Naive thymus-derived CD4-positive, alpha-beta T cell (primary cell): ENCODE results near the gene OSTF1. TPM values are rescaled to one million over a fixed set of nuclear protein-coding genes. Genes with fewer than 3 reads are reported as not detected.

Experiments
- ATAC-seq: fragments of 150-1000 bp; cut with Tn5 transposase; 2 replicates; pipeline ENCODE4 v1.10.0; 2021; ENCODE audit warnings: mild to moderate bottlenecking, moderate library complexity
- CTCF ChIA-PET: fragments of 350-600 bp; sonication (Branson Sonifier 250); formaldehyde crosslinking; loops from one replicate; lab custom pipeline; 2021; ENCODE audit warnings: antibody characterized with exemption; lab: Charles Lee
- POLR2A ChIA-PET: fragments of 350-600 bp; sonication (Branson Sonifier 250); formaldehyde crosslinking; loops from one replicate; lab custom pipeline; 2021; ENCODE audit warnings: antibody characterized with exemption, inconsistent platforms; lab: Charles Lee
- DNase-seq, 9 donors: peaks; one replicate each; pipeline versions ENCODE4 v3.0.0 to v3.0.0-alpha.2; 2020 to 2022; ENCODE audit warnings: mixed read lengths in 1 of 9
- H3K27ac ChIP-seq: one replicate; pipeline ENCODE4 v1.7.0; 2013; ENCODE audit warnings: mild to moderate bottlenecking, low read depth, low read length, moderate library complexity
- H3K27me3 ChIP-seq, 2 donors: one replicate each; pipeline ENCODE4 v1.7.0; 2013; ENCODE audit warnings: low read length in 2 of 2, mild to moderate bottlenecking in 2 of 2, moderate library complexity in 2 of 2; ENCODE audit not compliant: control insufficient read depth in 2 of 2, insufficient read depth in 2 of 2
- H3K36me3 ChIP-seq, 3 experiments: 1 replicate in 2 of 3; 2 replicates in 1 of 3; pipeline ENCODE4 v1.7.0; 2013; ENCODE audit warnings: low read length in 3 of 3, mild to moderate bottlenecking in 3 of 3, moderate library complexity in 1 of 3; ENCODE audit not compliant: insufficient read depth in 3 of 3, control insufficient read depth in 2 of 3
- H3K4me1 ChIP-seq, 2 donors: one replicate each; pipeline ENCODE4 v1.7.0; 2013; ENCODE audit warnings: low read length in 2 of 2, mild to moderate bottlenecking in 2 of 2, moderate library complexity in 1 of 2; ENCODE audit not compliant: control insufficient read depth in 2 of 2, insufficient read depth in 2 of 2
- H3K4me3 ChIP-seq: 2 replicates; pipeline ENCODE4 v1.7.0; 2013; ENCODE audit warnings: mild to moderate bottlenecking, low read length
- H3K9me3 ChIP-seq, 3 experiments: 1 replicate in 2 of 3; 2 replicates in 1 of 3; pipeline ENCODE4 v1.7.0; 2013; ENCODE audit warnings: low read length in 3 of 3; ENCODE audit not compliant: control insufficient read depth in 2 of 3
- H3K27ac Mint-ChIP-seq, 9 donors: one replicate each; pipeline ENCODE4 v1.8.0; 2020 to 2022; ENCODE audit warnings: mixed read lengths in 9 of 9, mild to moderate bottlenecking in 8 of 9, moderate library complexity in 5 of 9, inconsistent platforms in 2 of 9
- H3K27me3 Mint-ChIP-seq, 5 donors: one replicate each; pipeline ENCODE4 v1.8.0; 2021 to 2022; ENCODE audit warnings: mixed read lengths in 5 of 5, mild to moderate bottlenecking in 1 of 5
- H3K36me3 Mint-ChIP-seq, 5 donors: one replicate each; pipeline ENCODE4 v1.8.0; 2020 to 2022; ENCODE audit warnings: mixed read lengths in 5 of 5, mild to moderate bottlenecking in 3 of 5, inconsistent platforms in 1 of 5
- H3K4me1 Mint-ChIP-seq, 7 donors: one replicate each; pipeline ENCODE4 v1.8.0; 2020 to 2022; ENCODE audit warnings: mixed read lengths in 7 of 7, mild to moderate bottlenecking in 3 of 7, inconsistent platforms in 1 of 7
- H3K4me3 Mint-ChIP-seq, 10 donors: one replicate each; pipeline ENCODE4 v1.8.0; 2020 to 2022; ENCODE audit warnings: mild to moderate bottlenecking in 10 of 10, mixed read lengths in 10 of 10, moderate library complexity in 6 of 10, inconsistent platforms in 2 of 10
- H3K9me3 Mint-ChIP-seq, 11 donors: one replicate each; pipeline ENCODE4 v1.8.0; 2020 to 2022; ENCODE audit warnings: mixed read lengths in 11 of 11, mild to moderate bottlenecking in 4 of 11, inconsistent platforms in 1 of 11, moderate library complexity in 1 of 11
- intact Hi-C, 2 donors: fragments of 100-400 bp; cut with micrococcal nuclease; formaldehyde crosslinking; loops; one replicate each; pipeline ENCODE4 v1.15.1; 2023
- polyA plus RNA-seq, 2 donors: library from polyadenylated mRNA; unstranded; fragments of 300-500 nt; fragmentation: Illumina TruSeq; gene quantifications; one replicate each; pipeline ENCODE4 v1.2.3, GENCODE V29; 2021
- total RNA-seq, 6 experiments: library from RNA in 5 of 6; stranded (reverse) in 5 of 6; gene quantifications; 1 replicate in 5 of 6; 2 replicates in 1 of 6; pipeline ENCODE4 v1.2.3 and lab custom pipeline; 2021 to 2026

The OSTF1 gene
- total and polyA plus RNA-seq, 7 experiments from 2014 or later, result 38.7 to 141 (median 88.0) TPM

DNA sequence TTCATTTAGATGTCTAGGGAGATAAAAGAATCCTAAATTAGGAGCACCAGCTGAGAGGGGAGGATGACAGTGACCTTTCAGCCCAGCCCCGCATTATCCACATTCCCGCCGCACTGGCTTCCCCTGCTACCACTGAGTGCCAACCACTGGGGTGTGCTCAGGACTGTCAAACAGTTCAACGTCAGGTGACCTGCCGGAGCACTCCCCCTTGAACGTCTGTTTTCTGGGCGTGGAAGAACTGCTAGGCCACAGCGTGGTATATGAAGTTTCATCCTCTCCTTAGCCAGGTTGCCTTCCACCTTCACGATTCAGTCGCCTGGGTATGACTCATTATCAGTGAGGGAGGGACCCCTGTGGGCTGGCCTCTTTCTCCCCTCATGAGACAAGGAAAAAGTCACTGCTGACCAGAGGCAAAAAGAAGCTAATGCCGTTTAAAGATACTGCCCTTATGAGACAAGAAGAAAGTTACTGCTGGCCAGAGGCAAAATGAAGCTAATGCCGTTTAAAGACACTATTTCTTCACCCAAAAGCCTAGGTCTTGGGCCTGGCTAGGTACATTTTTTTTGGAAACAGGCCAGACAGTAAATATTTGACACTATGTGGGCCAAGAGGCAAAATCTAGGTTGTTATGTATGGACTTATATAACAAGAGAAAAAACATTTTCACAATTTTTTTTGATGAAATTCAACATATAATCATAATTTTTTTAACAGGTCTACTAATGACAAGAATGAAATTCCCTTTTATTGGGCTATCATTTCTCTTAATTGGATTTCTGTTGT lies 4.9 kb upstream of the OSTF1 start:
- ATAC-seq, result peak; percentile 14
- peak in 1 of 9 donors; percentile 16 for DNase-seq
- ChIA-PET POLR2A (interaction anchor here (0.7 kb wide), 1 partner anchor 21 kb away, joined by 5 read pairs; no protein-coding TSS in a partner anchor), CTCF (interaction anchor here (1.0 to 1.9 kb wide), 5 partner anchors 57 to 313 kb away, joined by 3 to 7 read pairs (median 4); no protein-coding TSS in a partner anchor)
- peak overlapping the region; percentile 3 for H3K27ac ChIP-seq
- intact Hi-C loops, result loop anchor here in 1 of 2 donors (10.0 kb wide), 1 partner anchor 1929 kb away; the partner anchor contains the start of gene ANXA1
- peaks cover 25 to 58% (median 43%) of the 10 kb centered on the region in 7 donors for H3K4me1 Mint-ChIP-seq
- no peak overlapping the region for H3K4me3 ChIP-seq
- no peaks in the 10 kb centered on the region for H3K9me3 Mint-ChIP-seq
- peaks cover 8 to 32% (median 23%) of the 10 kb centered on the region in 5 donors for H3K36me3 Mint-ChIP-seq
- H3K27ac Mint-ChIP-seq, result peak overlapping the region in 8 of 9 donors; percentile 10 to 94 (median 58)
- peaks cover 9 to 16% of the 10 kb centered on the region in 2 donors for H3K4me1 ChIP-seq
- H3K9me3 ChIP-seq, result no peaks in the 10 kb centered on the region
- peaks cover 0 to 44% (median 5%) of the 10 kb centered on the region in 3 experiments for H3K36me3 ChIP-seq
- H3K27me3 Mint-ChIP-seq, result no peaks in the 10 kb centered on the region
- no peaks in the 10 kb centered on the region for H3K27me3 ChIP-seq
- peak overlapping the region in 1 of 10 donors; percentile 1 for H3K4me3 Mint-ChIP-seq

DNA sequence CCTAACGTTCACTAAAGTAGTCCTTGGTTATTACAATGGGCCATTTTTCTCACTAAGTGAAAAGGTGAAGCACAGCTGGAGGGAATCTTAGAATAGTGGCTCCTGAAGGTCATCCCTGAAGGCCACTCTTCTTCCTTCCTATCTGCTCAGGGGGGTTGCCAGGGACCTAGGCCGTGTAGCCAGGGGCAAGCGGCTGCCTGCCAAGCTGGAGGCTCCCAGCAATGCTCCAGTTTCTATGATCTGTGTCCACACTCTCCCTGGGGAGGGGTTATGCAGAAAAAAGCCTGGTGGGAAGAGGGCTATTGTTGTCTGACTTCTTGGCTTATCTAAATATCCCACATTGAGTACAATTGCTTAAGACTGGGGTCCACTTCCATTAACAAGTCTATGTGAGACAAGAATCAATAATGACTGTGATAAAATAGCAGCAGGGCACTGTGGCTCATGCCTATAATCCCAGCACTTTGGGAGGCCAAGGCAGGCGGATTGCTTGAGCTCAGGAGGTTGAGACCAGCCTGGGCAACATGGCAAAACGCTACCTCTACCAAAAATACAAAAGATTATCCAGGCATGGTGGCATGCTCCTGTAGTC lies 4.1 kb upstream of the OSTF1 start:
- no peaks in the 10 kb centered on the region for H3K27me3 Mint-ChIP-seq
- H3K36me3 ChIP-seq, result peaks cover 0 to 44% (median 4%) of the 10 kb centered on the region in 3 experiments
- no peak for ATAC-seq
- H3K4me1 ChIP-seq, result peaks cover 9 to 16% of the 10 kb centered on the region in 2 donors
- no peaks in the 10 kb centered on the region for H3K27me3 ChIP-seq
- peak overlapping the region in 7 of 9 donors; percentile 52 to 94 (median 75) for H3K27ac Mint-ChIP-seq
- CTCF ChIA-PET, result interaction anchor here (1.4 kb wide), 1 partner anchor 308 kb away, joined by 4 read pairs; no protein-coding TSS in a partner anchor
- DNase-seq, result no peak
- intact Hi-C loops, result loop anchor here in 1 of 2 donors (10.0 kb wide), 1 partner anchor 1929 kb away; the partner anchor contains the start of gene ANXA1
- H3K9me3 ChIP-seq, result no peaks in the 10 kb centered on the region
- H3K4me3 Mint-ChIP-seq, result peak overlapping the region in 2 of 10 donors; percentile 1 to 5
- H3K4me1 Mint-ChIP-seq, result peaks cover 27 to 61% (median 47%) of the 10 kb centered on the region in 7 donors
- POLR2A ChIA-PET, result interaction anchor here (0.7 to 7.2 kb wide), 3 partner anchors 20 to 63 kb away, joined by 5 to 60 read pairs (median 7); no protein-coding TSS in a partner anchor
- H3K27ac ChIP-seq, result no peak overlapping the region
- peaks cover 8 to 31% (median 22%) of the 10 kb centered on the region in 5 donors for H3K36me3 Mint-ChIP-seq
- no peaks in the 10 kb centered on the region for H3K9me3 Mint-ChIP-seq
- H3K4me3 ChIP-seq, result no peak overlapping the region

- H3K9me3 Mint-ChIP-seq, result no peaks in the 10 kb centered on the region
- ChIA-PET POLR2A (interaction anchor here (0.7 to 7.2 kb wide), 11 partner anchors 12 to 133 kb away, joined by 3 to 60 read pairs (median 7); partner anchors contain the start of genes C9orf40 and CARNMT1), CTCF (interaction anchor here (1.2 kb wide), 1 partner anchor 100 kb away, joined by 3 read pairs; no protein-coding TSS in a partner anchor)
- intact Hi-C loops, result loop anchor here (2.0 to 10.0 kb wide), 6 partner anchors 102 to 1931 kb away; partner anchors contain the start of genes GCNT1 (in 2 of the 2), ANXA1 (in 1 of the 2) and PCSK5 (in 1 of the 2)
- H3K27me3 Mint-ChIP-seq, result no peaks in the 10 kb centered on the region
- Histone ChIP-seq H3K9me3 (no peaks in the 10 kb centered on the region), H3K36me3 (peaks cover 0 to 31% (median 4%) of the 10 kb centered on the region in 3 experiments), H3K4me3 (no peak overlapping the region), H3K27me3 (no peaks in the 10 kb centered on the region), H3K4me1 (peaks cover 21 to 28% of the 10 kb centered on the region in 2 donors), H3K27ac (peak overlapping the region; percentile 92)
- H3K36me3 Mint-ChIP-seq, result peaks cover 4 to 23% (median 17%) of the 10 kb centered on the region in 5 donors
- ATAC-seq (no peak), DNase-seq (no peak)
- peak overlapping the region; percentile 22 to 97 (median 92) for H3K27ac Mint-ChIP-seq
- peaks cover 40 to 72% (median 58%) of the 10 kb centered on the region in 7 donors for H3K4me1 Mint-ChIP-seq
- peak overlapping the region; percentile 73 to 99 (median 96) for H3K4me3 Mint-ChIP-seq
These were observed 2.7 kb upstream of the OSTF1 start for GRCh38 chr9:75085640-75086039.

- intact Hi-C loops, result loop anchor here (1.0 to 10.0 kb wide), 7 partner anchors 9 to 1932 kb away; partner anchors contain the start of genes GCNT1 (in 2 of the 2), ANXA1 (in 1 of the 2) and PCSK5 (in 1 of the 2)
- H3K27ac ChIP-seq, result peak overlapping the region; percentile 92
- peaks cover 29 to 36% of the 10 kb centered on the region in 2 donors for H3K4me1 ChIP-seq
- CTCF ChIA-PET, result interaction anchor here (0.7 to 1.6 kb wide), 4 partner anchors 11 to 132 kb away, joined by 4 to 7 read pairs (median 4); partner anchors contain the start of gene CARNMT1
- peaks cover 0 to 20% (median 4%) of the 10 kb centered on the region in 3 experiments for H3K36me3 ChIP-seq
- peak overlapping the region; percentile 88 to 97 (median 94) for H3K27ac Mint-ChIP-seq
- DNase-seq, result peak in 2 of 9 donors; percentile 10 to 26
- H3K36me3 Mint-ChIP-seq, result peaks cover 4 to 17% (median 9%) of the 10 kb centered on the region in 5 donors
- H3K27me3 Mint-ChIP-seq, result no peaks in the 10 kb centered on the region
- POLR2A ChIA-PET, result interaction anchor here (0.6 to 7.2 kb wide), 19 partner anchors 9 to 134 kb away, joined by 3 to 60 read pairs (median 5); partner anchors contain the start of genes C9orf40 and CARNMT1
- no peaks in the 10 kb centered on the region for H3K9me3 Mint-ChIP-seq
- peak overlapping the region; percentile 76 for H3K4me3 ChIP-seq
- H3K4me3 Mint-ChIP-seq, result peak overlapping the region; percentile 86 to 99 (median 96)
- H3K27me3 ChIP-seq, result no peaks in the 10 kb centered on the region
- H3K9me3 ChIP-seq, result no peaks in the 10 kb centered on the region
- peaks cover 48 to 81% (median 69%) of the 10 kb centered on the region in 7 donors for H3K4me1 Mint-ChIP-seq
- ATAC-seq, result no peak
These were observed 1.6 kb upstream of the OSTF1 start for GRCh38 chr9:75086541-75087288.

GRCh38 chr9:75087289-75087823 lies 958 bp upstream of the OSTF1 start:
- ChIA-PET POLR2A (interaction anchor here (0.6 to 7.2 kb wide), 19 partner anchors 9 to 135 kb away, joined by 3 to 60 read pairs (median 5); partner anchors contain the start of genes C9orf40 and CARNMT1), CTCF (interaction anchor here (0.7 to 1.8 kb wide), 7 partner anchors 11 to 1307 kb away, joined by 3 to 7 read pairs (median 4); partner anchors contain the start of genes CARNMT1 and RFK)
- H3K27me3 Mint-ChIP-seq, result no peaks in the 10 kb centered on the region
- H3K4me3 Mint-ChIP-seq, result peak overlapping the region; percentile 89 to 99 (median 96)
- H3K27ac ChIP-seq, result peak overlapping the region; percentile 92
- H3K4me1 Mint-ChIP-seq, result peaks cover 51 to 81% (median 69%) of the 10 kb centered on the region in 7 donors
- no peaks in the 10 kb centered on the region for H3K27me3 ChIP-seq
- H3K4me1 ChIP-seq, result peaks cover 29 to 41% of the 10 kb centered on the region in 2 donors
- DNase-seq (peak in 8 of 9 donors; percentile 37 to 62 (median 54)), ATAC-seq (no peak)
- peak overlapping the region; percentile 91 to 98 (median 94) for H3K27ac Mint-ChIP-seq
- peaks cover 2 to 15% (median 4%) of the 10 kb centered on the region in 5 donors for H3K36me3 Mint-ChIP-seq
- H3K4me3 ChIP-seq, result peak overlapping the region; percentile 76
- peaks cover 0 to 14% (median 0%) of the 10 kb centered on the region in 3 experiments for H3K36me3 ChIP-seq
- intact Hi-C loops, result loop anchor here (1.0 to 10.0 kb wide), 7 partner anchors 10 to 1933 kb away; partner anchors contain the start of genes GCNT1 (in 2 of the 2), ANXA1 (in 1 of the 2) and PCSK5 (in 1 of the 2)
- H3K9me3 Mint-ChIP-seq, result no peaks in the 10 kb centered on the region
- H3K9me3 ChIP-seq, result no peaks in the 10 kb centered on the region
